Measurements from ENCODE around the gene BRCA1.
A peak's percentile ranks its signal among the peaks of the same experiment; 100 is the strongest.

BRCA1 gene

DNA sequence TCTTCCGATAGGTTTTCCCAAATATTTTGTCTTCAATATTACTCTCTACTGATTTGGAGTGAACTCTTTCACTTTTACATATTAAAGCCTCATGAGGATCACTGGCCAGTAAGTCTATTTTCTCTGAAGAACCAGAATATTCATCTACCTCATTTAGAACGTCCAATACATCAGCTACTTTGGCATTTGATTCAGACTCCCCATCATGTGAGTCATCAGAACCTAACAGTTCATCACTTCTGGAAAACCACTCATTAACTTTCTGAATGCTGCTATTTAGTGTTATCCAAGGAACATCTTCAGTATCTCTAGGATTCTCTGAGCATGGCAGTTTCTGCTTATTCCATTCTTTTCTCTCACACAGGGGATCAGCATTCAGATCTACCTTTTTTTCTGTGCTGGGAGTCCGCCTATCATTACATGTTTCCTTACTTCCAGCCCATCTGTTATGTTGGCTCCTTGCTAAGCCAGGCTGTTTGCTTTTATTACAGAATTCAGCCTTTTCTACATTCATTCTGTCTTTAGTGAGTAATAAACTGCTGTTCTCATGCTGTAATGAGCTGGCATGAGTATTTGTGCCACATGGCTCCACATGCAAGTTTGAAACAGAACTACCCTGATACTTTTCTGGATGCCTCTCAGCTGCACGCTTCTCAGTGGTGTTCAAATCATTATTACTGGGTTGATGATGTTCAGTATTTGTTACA is 30.9 kb downstream of the BRCA1 start:
- H3K4me3 ChIP-seq (replicated peaks; ENCODE audit: low read depth, low read length), result no peak overlapping the region
- TF ChIP-seq, protein P1, sequence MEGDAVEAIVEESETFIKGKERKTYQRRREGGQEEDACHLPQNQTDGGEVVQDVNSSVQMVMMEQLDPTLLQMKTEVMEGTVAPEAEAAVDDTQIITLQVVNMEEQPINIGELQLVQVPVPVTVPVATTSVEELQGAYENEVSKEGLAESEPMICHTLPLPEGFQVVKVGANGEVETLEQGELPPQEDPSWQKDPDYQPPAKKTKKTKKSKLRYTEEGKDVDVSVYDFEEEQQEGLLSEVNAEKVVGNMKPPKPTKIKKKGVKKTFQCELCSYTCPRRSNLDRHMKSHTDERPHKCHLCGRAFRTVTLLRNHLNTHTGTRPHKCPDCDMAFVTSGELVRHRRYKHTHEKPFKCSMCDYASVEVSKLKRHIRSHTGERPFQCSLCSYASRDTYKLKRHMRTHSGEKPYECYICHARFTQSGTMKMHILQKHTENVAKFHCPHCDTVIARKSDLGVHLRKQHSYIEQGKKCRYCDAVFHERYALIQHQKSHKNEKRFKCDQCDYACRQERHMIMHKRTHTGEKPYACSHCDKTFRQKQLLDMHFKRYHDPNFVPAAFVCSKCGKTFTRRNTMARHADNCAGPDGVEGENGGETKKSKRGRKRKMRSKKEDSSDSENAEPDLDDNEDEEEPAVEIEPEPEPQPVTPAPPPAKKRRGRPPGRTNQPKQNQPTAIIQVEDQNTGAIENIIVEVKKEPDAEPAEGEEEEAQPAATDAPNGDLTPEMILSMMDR (IDR thresholded peaks at IDR 0.05; ENCODE audit: low read length, missing control alignments), result no peak
- peak; percentile 3 for DNase-seq (ENCODE audit: low read depth)

DNA sequence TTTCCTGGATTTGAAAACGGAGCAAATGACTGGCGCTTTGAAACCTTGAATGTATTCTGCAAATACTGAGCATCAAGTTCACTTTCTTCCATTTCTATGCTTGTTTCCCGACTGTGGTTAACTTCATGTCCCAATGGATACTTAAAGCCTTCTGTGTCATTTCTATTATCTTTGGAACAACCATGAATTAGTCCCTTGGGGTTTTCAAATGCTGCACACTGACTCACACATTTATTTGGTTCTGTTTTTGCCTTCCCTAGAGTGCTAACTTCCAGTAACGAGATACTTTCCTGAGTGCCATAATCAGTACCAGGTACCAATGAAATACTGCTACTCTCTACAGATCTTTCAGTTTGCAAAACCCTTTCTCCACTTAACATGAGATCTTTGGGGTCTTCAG is 32.3 kb downstream of the BRCA1 start:
- TF ChIP-seq, protein P1 (IDR thresholded peaks at IDR 0.05; ENCODE audit: low read length, missing control alignments), result no peak
- H3K4me3 ChIP-seq (replicated peaks; ENCODE audit: low read depth, low read length), result no peak overlapping the region
- DNase-seq (ENCODE audit: low read depth), result peak; percentile 14

DNA sequence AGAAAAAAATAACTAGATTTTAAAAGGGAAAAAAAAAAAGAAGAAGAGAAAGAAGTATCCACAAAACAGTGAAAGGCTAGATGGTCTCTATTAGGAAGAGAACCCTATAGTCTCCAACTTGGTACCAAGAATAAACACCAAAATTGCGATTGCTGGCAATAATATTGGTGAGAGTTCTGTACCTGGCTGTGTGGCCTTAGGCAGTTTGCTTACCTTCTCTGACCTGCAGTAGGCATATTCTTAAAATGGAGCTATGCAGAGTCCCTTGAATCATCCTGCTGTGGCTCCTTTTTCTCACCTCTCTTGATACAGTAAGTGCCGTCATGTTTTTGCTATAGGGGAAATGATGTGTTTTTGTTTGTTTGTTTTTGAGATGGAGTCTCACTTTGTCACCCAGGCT is 35.1 kb downstream of the BRCA1 start:
- H3K4me3 ChIP-seq (replicated peaks; ENCODE audit: low read depth, low read length), result no peak overlapping the region
- TF ChIP-seq, protein P1 (IDR thresholded peaks at IDR 0.05; ENCODE audit: low read length, missing control alignments), result no peak
- DNase-seq (ENCODE audit: low read depth), result no peak

DNA sequence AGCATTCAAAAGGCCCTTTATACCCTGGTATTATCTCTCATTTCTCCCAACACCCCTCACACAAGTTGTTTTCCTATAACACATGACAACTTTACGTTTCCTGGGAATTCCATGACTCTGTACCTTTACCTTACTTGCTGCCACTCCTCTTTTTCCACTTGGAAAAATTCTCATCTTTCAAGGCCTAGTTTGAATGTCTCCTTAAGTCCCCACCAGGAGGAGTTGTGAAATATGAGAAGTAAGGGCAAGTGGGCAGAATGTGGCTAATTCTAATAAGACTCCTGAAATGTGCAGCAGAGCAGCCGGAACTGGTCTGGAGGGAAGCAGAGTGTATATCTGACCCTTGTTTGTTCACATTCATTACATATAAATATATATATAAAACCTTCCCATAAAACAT is 39.7 kb downstream of the BRCA1 start:
- DNase-seq (ENCODE audit: low read depth), result peak; percentile 26
- no peak overlapping the region for H3K4me3 ChIP-seq (replicated peaks; ENCODE audit: low read depth, low read length)
- TF ChIP-seq, protein P1 (IDR thresholded peaks at IDR 0.05; ENCODE audit: low read length, missing control alignments), result peak; percentile 4

DNA sequence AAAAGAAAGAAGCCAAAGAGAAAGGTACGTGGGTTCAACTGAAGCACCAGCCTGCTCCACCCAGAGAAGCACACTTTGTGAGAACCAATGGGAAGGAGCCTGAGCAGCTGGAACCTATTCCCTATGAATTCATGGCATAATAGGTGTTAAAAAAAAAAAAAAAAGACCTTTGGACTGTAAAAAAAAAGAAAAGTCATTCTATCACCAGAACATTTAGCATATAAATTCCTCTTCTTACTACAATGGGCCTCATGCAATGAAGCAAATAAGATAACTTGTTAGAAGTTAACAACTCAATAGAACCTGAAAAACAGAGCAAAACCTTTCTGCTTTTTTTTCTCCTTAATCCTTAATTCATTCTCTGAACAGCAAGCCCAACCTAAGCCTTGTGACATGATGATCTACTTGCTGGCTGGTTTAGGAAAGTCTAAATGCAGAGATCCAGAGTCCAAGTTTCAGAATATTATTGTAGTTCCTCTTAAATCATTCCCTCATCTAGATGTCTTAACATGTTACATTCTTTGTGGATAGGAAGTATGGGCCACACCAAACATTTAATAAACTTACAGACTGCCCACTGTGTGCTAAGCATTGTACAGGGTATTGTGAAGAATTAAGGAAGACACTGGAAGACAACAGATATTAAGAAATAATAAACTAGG is 45.4 kb downstream of the BRCA1 start:
- DNase-seq (ENCODE audit: low read depth), result no peak
- TF ChIP-seq, protein P1 (IDR thresholded peaks at IDR 0.05; ENCODE audit: low read length, missing control alignments), result no peak
- no peak overlapping the region for H3K4me3 ChIP-seq (replicated peaks; ENCODE audit: low read depth, low read length)

DNA sequence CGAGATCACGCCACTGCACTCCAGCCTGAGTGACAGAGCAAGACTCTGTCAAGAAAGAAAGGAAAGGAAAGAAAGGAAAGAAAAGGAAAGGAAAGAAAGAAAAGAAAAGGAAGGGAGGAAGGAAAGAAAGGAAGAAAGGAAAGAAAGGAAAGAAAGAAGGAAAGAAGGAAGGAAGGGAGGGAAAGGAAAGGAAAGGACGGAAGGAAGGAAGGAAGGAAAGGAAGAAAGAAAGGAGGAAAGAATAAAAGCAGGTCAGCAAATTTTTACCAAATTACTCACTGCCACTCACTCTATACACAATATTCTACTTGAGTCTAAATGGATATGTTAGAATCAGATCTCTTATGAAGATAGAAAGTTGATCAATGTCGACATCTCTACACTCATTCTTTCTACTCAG is 50.3 kb downstream of the BRCA1 start:
- H3K4me3 ChIP-seq (replicated peaks; ENCODE audit: low read depth, low read length), result no peak overlapping the region
- TF ChIP-seq, protein P1 (IDR thresholded peaks at IDR 0.05; ENCODE audit: low read length, missing control alignments), result no peak

More for the DNA sequence above, 50.3 kb downstream of the BRCA1 start:
- DNase-seq (ENCODE audit: low read depth), result no peak
